ENCODE results near the gene FRRS1. TPM values are rescaled to one million over a fixed set of nuclear protein-coding genes. Genes with fewer than 3 reads are reported as not detected.

Gene FRRS1
- total RNA-seq, 1 donor from 2014 or later: 0.32 TPM

GRCh38 chr1:99676876-99677275 lies 89.6 kb downstream of the FRRS1 start:
- Histone ChIP-seq H3K4me3 (no peak overlapping the region), H3K4me1 (no peaks in the 10 kb centered on the region), H3K27me3 (no peaks in the 10 kb centered on the region), H3K36me3 (no peaks in the 10 kb centered on the region), H3K9me3 (no peaks in the 10 kb centered on the region), H3K27ac (no peak overlapping the region)
- intact Hi-C loops (cut with DNase I): no loop called here
- no peak for DNase-seq (ENCODE audit: low spot score in 2 of 2)
- TF ChIP-seq, protein P1, sequence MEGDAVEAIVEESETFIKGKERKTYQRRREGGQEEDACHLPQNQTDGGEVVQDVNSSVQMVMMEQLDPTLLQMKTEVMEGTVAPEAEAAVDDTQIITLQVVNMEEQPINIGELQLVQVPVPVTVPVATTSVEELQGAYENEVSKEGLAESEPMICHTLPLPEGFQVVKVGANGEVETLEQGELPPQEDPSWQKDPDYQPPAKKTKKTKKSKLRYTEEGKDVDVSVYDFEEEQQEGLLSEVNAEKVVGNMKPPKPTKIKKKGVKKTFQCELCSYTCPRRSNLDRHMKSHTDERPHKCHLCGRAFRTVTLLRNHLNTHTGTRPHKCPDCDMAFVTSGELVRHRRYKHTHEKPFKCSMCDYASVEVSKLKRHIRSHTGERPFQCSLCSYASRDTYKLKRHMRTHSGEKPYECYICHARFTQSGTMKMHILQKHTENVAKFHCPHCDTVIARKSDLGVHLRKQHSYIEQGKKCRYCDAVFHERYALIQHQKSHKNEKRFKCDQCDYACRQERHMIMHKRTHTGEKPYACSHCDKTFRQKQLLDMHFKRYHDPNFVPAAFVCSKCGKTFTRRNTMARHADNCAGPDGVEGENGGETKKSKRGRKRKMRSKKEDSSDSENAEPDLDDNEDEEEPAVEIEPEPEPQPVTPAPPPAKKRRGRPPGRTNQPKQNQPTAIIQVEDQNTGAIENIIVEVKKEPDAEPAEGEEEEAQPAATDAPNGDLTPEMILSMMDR (IDR thresholded peaks at IDR 0.05): no peak

DNA sequence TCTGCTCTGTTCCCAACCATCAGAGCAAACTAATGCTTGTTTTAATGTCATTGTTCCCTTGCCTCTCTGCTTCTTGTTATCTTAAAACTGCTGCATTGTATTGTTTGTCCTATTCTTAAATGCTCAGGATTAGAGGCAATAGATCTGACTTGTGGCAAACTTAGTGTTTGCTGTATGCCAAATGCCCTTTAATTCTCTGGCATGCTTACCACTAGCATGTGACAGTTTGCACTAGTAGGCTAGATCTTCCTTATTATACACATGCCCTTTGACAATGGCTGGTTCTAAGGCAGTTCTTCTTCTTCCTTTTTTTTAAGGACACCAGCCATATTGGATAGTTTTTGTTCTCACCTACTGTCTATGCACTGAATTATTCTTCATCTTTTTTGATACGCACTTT lies 90.4 kb downstream of the FRRS1 start:
- H3K9me3 ChIP-seq: no peaks in the 10 kb centered on the region
- DNase-seq (ENCODE audit: low spot score in 2 of 2): no peak
- TF ChIP-seq, protein P1 (IDR thresholded peaks at IDR 0.05): no peak
- no peaks in the 10 kb centered on the region for H3K36me3 ChIP-seq
- no peaks in the 10 kb centered on the region for H3K4me1 ChIP-seq
- H3K27ac ChIP-seq: no peak overlapping the region
- H3K27me3 ChIP-seq: no peaks in the 10 kb centered on the region
- H3K4me3 ChIP-seq: no peak overlapping the region
- intact Hi-C loops (cut with DNase I): no loop called here

GRCh38 chr1:99675292-99675691 lies 91.1 kb downstream of the FRRS1 start:
- H3K36me3 ChIP-seq: no peaks in the 10 kb centered on the region
- no peaks in the 10 kb centered on the region for H3K4me1 ChIP-seq
- no peak overlapping the region for H3K27ac ChIP-seq
- no peaks in the 10 kb centered on the region for H3K27me3 ChIP-seq
- TF ChIP-seq, protein P1 (IDR thresholded peaks at IDR 0.05): no peak
- no peak for DNase-seq (ENCODE audit: low spot score in 2 of 2)
- H3K4me3 ChIP-seq: no peak overlapping the region
- no peaks in the 10 kb centered on the region for H3K9me3 ChIP-seq
- intact Hi-C loops (cut with DNase I): no loop called here

DNA sequence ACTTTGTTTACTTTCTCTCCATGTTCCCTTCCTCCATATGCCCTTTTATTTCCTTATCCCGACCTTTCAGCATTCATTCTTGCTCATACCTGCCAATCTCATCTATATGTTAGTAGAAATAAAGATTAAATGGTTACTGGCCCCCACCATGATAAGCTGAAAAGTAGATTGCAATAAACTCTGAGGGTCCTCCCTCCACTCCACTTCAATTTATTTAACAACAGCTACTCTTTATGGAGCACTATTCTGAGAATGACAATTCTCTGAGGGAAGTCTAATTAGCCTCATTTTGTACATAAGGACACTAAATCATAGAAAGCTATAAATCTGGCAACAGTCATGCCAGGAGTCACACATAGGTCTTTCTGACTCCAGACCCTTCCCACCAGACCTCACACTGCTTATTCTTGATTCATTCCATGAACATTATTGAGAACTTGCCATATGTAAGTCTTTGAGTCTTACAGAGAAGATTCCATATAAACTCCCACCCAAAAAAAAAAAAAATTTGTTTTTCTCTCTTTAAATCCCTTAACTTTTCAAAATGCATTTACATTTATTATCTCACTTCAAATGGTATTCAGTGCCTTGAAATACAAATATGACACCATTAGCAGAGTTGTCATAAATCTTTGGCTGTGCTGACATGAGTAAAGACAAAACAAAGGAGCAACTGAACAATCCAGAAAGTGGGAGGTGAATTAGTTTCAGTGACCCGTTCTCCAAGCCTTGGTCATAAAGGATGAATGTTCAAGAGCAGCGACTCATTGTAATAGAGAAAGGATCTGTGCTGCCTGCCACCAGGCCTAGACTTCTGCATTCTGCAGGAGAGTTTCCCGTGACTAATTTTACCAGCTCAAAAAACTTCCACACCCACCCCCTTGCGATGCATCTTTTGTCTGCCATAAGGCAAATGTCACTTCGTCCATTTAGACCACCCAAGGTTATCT lies 92.0 kb downstream of the FRRS1 start:
- TF ChIP-seq, protein P1 (IDR thresholded peaks at IDR 0.05): no peak

GRCh38 chr1:99673315-99673714 lies 93.1 kb downstream of the FRRS1 start:
- no peak for DNase-seq (ENCODE audit: low spot score in 2 of 2)
- Histone ChIP-seq H3K4me3 (no peak overlapping the region), H3K4me1 (no peaks in the 10 kb centered on the region), H3K9me3 (no peaks in the 10 kb centered on the region), H3K27me3 (no peaks in the 10 kb centered on the region), H3K27ac (no peak overlapping the region), H3K36me3 (no peaks in the 10 kb centered on the region)
- intact Hi-C loops (cut with DNase I): no loop called here
- TF ChIP-seq, protein P1 (IDR thresholded peaks at IDR 0.05): no peak

More for the DNA sequence above, 92.0 kb downstream of the FRRS1 start:
- Histone ChIP-seq H3K4me3 (no peak overlapping the region), H3K27ac (no peak overlapping the region), H3K9me3 (no peaks in the 10 kb centered on the region), H3K36me3 (no peaks in the 10 kb centered on the region), H3K27me3 (no peaks in the 10 kb centered on the region), H3K4me1 (no peaks in the 10 kb centered on the region)
- intact Hi-C loops (cut with DNase I): no loop called here
- no peak for DNase-seq (ENCODE audit: low spot score in 2 of 2)

Measured in ascending aorta (tissue), 2 donors.